UCSD-AML1 (cell line): ENCODE results near the gene KIF11.
A peak's percentile ranks its signal among the peaks of the same experiment; 100 is the strongest.

Experiments used
- DNase-seq: peaks from one replicate; lab custom pipeline; 2025; ENCODE audit not compliant: unreplicated experiment; lab: John Stamatoyannopoulos, UW

The KIF11 gene

DNA sequence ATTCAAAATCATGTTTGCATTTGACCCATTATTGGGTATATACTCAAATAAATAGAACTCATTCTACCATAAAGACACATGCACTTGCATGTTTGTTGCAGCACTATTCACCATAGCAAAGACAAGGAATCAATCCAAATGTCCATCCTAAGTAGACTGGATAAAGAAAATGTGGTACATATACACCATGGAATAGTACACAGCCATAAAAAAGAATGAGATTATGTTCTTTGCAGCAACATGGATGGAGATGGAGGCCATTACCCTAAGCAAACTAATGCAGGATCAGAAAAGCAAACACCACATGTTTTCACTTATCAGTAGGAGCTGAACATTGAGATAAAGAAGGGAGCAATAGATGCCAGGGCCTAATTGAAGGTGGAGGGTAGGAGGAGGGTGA, 84.8 kb downstream of the KIF11 start:
- no peak for DNase-seq

DNA sequence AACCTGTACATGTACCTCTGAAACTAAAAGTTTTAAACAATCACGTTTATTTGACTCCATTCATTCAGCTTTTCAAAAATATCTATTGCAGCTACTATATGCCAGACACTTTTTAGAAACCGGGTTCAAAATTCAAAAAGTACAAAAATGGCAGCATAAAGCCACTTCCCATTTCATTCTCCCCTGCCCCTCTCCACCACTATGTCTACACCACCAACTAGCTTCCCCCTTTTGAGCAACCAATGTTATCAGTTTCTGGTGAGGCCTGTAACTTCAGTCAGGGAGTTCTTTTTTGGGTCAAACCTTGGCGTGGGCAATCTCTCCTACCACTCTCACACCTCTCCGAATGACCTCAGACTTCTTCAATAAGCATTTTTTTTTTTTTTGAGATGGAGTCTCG, 85.3 kb downstream of the KIF11 start:
- no peak for DNase-seq

DNA sequence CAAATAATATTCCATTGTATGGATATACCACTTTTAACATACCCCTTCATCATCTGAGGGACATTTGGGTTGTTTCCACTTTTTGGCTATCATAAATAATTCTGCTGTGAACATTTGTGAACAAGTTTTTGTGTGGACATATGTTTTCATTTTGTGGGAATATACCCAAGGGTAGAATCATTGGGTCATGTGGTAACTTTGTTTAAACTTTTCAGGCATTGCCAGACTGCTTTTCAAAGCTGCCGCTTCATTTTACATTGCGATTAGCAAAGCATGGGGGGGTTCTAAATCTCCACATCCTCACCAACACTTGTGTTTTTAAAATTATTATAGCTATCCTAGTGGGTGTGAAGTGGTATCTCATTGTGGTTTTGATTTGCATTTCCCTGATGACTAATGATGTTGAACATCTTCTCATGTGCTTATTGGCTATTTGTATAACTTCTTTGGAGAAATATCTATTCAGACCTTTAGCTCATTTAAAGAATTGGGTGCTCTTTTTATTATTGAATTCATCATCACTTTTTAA, 88.4 kb downstream of the KIF11 start:
- DNase-seq = no peak

DNA sequence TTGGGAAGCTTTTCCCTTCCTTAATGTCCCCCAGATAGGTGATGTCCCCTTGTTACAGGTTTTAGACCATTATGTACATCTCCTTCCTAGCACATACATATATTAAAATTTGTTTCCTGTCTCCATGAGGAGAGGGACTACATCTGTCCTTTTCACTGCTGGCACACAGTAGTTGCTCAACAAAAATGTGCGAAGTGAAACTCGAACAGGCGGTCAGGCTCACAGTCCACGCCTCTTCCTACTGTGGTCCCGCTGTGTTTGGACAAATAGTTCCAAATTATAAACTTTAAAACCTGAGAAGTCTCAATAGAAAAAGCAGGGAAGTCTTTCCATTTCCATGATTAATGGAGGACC, 95.6 kb downstream of the KIF11 start:
- no peak for DNase-seq

DNA sequence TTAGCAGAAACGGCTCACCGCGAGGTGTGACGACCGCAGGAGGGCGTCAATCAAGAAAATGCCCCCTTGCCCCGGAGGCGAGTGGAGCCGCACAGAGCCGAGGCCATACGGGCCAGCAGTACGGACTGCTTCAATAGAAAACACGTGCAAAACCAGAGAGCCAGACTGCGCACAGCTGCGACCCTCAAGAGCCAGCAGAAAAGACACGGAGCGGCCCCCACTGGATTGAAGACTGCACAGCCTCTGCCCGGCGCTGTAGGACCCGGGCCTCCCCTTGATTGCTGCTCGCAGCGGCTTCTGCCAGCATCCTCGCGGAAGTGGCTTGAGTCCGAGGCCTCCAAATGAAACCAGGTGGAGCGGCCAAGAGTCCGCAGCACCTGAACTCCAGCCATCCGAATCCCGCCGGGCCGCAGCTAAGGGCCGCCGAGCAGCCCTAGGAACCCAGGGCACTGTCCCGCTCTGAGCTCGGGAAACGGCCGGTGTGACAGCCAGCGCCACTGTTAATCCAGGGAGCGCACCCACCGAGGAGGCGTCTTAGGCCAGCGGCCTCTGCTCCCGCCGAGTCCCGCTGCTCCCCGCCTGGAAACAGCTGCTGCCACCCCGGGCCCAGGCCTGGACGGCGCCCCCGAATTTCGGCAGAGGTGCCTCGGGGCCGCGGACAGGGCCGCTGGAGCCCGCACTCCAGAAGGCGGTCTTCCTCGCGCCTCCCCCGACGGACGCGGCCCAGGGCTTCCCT, 96.2 kb downstream of the KIF11 start:
- DNase-seq = peak; percentile 66

DNA sequence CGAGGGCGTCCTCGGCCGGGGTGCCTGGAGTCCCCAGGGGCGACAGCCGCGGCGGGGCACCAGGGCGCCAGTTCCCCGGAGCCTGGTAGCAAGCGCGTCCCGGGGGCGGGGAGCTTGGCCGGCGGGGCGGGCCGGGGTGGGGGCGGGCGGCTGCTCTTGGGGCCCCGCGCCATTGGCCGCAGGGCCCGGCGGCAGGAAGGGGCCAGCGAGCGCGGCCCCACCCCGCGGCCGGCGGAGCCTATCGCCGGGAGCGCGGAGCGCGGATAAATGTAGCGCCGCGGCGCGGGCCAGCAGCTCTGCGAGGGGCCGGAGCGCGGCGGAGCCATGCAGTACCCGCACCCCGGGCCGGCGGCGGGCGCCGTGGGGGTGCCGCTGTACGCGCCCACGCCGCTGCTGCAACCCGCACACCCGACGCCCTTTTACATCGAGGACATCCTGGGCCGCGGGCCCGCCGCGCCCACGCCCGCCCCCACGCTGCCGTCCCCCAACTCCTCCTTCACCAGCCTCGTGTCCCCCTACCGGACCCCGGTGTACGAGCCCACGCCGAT, 96.8 kb downstream of the KIF11 start, which contains the start of gene HHEX:
HHEX (plus strand) TSS at position 293 of the 548 bp plus-strand sequence; CDS start at position 325, 32 bp downstream.
- DNase-seq = peak; percentile 90

DNA sequence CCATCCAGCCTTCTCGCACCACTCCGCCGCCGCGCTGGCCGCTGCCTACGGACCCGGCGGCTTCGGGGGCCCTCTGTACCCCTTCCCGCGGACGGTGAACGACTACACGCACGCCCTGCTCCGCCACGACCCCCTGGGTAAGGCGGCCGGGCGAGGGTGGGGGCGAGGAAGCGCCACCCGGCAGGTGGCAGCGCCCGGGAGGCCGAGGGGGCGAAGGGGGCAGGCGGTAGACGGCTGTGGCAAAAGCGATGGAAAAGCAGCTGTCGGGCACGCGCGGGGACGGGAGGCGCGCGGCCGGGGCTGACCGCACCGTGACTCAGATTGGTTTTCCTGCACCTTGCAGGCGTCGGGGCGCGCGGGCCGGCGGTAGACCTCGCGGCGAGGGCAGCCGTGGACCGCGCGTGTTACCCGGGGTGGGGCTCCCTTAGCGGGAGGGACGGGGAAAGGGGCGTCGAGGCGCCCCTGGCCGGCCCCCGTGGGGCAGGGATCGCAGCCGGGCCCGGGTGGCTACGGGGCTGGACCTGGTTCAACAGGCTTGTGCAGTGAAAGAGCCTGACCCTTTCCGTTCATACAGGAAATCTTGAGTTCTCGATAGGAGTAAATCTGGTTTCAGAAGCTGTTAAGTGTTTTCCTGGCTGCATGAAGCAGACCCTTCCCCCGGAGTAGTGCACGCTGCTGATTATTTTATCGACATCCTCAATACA, 97.4 kb downstream of the KIF11 start:
- DNase-seq = peak; percentile 83

DNA sequence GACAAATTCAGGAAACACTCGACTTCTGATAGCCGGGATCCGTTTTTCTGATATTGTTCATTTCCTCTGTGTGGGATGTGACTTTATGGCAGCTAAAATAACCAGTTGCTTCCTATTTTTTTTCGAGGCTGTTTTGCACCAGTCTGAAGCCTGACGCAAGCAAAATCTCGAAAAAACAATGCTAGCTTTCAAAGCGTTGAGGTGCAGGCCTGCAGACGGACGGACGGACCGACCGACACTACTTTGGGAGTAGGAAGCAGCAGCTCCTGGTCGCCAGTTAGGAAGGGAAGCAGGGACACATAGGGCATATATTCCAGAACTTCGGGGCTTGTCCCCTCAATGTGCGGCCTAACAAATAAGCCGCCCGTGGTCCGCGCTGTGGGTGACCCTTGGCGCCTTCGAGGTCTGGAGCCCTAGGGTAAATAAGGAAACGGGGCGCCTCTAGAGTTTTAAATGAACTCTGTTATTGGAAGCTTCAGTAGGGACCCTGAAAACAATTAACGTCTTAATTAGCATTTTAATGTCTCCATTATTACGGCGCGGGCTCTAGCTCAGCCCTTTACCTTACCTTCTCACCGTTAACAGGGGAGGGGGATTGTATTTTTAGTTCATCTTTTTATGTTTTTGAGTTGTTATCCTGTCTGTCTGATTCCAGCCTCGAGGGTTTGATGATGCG, 98.1 kb downstream of the KIF11 start:
- DNase-seq = peak; percentile 79

DNA sequence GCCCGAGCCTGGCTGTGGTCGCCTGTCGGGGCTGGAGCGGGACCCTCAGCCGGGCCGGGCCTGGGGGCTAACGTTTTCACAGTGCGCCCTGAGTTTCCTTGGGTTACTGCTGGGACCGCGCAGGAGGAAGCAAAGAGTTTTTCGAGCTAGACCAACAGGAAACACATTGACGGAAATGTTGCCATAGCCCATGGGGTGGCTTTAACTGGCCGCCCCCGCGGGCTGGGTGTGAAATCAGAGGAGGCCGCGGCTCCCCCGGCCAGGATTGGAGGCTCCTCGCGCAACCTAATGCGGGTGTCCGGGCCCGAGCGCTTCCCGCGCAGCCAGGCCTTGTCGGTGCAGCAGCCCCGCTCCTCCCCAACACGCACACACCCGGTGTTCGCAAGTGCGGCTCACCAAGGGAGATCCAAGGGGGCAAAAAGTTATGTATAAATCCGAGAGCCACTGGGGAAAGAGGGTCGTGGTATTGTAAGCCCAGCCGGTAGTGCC, 98.7 kb downstream of the KIF11 start:
- peak; percentile 76 for DNase-seq

DNA sequence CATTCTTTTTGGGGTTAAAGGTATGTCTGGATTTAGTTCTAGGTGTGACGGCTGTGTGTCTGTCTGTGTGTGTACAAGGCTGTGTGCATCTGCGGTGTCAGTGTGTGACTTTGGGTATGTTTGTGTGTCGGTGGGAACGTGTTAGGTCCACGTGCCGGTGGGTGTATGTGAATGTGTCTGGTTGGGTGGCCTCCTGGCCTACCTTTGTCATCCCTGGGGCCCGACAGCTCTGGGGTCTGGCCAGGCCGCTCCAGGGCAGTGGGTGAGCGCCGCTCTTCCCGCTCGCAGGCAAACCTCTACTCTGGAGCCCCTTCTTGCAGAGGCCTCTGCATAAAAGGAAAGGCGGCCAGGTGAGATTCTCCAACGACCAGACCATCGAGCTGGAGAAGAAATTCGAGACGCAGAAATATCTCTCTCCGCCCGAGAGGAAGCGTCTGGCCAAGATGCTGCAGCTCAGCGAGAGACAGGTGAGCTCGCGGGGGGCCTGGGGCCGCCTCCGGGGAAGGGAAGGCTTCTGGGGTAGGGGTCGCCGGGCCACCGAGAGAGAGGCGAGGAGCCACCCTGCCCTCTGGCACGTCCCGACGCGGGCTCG, 99.2 kb downstream of the KIF11 start:
- DNase-seq = no peak

DNA sequence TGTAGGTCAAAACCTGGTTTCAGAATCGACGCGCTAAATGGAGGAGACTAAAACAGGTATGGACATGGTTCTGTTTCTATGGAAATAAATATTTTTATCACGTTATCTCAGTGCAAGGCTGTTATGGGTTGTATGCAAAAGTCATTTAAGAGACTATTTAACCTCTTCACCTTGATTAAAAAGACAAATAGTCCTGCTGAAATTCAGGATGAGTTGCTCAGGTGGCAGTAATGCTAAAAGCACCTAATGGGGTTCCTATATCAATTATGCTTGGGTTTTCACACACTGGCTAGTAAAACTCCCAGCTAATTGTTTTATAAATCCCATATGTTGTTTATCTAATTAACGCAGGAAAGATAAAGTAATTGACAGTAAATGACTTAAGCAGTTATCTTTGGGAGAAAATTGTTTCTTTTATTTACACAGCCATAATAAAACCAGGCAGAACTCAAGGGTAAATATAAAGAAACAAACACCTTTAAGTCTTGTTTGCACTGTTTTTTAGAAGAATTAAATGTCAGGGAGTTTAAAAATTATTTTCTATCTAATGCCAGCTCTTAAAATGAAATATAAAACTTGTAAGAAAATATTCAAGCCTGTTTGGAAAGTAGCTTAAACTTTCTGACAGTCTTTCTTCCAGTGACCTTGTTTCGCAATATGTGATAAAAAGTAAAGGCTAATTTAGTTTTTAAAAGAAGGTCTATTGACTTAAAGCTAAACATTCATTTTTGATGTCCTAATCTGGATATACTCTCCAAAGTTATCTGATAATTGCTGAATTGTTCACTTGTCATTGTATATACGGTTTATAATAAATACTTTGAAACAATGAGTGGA, 100.0 kb downstream of the KIF11 start:
- DNase-seq = no peak

DNA sequence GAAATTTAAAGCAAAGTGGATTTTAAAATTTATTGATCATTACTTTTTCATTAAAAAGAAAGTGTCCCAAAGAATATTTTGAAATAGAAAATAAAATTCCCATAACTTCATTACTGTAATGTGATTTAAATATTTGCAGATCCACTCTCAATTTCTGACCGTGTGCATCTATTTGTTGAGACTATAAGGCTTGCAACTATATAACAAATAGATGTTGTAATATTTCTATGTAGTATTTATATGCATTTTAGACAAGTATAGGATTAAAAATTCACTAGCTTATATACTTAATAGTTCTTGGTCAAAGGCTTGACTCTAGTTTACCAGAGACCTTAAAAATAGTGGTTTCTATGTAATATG, 100.6 kb downstream of the KIF11 start:
- no peak for DNase-seq

DNA sequence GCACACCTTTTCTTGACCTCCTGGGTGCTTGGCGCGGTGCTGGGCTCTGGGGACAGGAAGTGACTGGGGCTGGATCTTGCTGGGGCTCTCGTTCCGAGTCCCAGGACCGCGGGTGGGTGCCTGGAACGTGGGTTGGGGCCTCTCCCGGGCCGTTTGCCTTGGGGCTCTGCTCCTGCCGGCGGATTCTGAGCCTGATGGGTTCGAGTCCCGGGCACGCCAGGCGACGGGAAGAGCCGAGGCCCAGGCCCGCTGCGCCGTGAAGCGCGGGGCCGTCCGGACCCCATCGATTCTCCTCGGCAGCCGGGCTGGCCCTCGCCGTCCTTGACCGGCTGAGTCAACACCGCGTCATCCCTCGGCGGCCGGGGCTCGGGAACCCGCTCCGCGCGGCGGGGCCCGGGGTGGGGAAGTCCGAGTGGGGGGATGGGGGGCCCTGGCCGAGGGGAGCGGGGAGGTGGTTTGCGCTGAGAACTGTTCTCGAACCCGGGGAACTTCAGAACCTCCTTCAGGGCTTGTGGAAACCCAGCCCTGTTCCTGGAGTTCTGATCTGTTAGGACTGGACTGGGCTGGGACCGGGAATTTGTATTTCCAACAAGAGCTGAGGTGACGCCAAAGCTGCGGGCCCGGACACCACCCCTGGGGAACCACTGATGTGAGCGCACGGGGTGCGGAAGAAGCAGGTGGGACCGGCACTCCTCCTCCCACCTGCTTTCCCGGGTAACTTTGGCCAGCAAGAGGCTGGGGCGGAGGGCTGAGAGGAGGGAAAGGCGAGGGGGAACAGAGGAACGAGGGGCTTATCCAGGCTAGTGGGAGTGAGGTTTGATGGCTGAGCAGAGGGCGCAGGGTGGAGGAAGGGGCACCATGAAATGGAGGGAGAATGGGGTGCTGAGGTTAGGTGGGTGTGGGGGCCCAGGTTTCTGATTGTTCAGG, 103.0 kb downstream of the KIF11 start:
- DNase-seq = no peak

DNA sequence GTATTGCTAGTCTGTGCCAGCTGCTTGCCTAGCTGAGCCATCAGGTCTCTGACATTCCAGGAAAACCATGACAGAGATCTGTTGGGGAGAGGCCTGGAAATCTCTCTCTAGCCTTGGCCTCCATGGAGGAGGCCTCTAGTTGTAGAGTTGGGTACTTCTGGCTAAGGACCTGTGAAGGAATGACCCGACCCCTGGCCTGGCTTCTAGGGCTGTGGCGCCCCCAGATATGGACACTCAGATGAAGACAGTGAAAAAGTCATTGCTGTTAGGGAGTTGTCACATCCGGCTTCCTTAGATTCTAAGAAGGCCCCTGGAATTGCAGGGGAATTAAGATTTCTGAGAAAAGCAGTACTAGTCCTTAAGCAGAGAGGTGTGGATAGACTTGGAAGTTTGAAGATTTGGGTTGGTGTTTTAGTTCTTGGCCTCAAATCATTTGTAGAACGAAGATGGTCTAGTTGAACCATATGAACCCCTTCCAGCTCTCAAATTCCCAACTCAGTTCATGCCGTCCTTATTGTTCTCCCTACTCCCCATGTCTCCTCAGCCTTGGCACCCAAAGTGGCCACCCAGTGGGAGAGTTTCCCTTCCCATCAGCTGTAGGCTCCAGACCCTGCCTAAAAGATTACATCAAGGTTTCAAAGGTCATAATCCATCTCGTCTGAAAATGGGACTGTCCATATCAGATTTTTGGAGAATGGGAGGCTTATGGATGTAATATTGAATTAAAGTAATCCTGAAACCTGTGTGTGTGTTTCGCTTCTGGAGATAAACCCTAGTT, 103.9 kb downstream of the KIF11 start:
- no peak for DNase-seq

DNA sequence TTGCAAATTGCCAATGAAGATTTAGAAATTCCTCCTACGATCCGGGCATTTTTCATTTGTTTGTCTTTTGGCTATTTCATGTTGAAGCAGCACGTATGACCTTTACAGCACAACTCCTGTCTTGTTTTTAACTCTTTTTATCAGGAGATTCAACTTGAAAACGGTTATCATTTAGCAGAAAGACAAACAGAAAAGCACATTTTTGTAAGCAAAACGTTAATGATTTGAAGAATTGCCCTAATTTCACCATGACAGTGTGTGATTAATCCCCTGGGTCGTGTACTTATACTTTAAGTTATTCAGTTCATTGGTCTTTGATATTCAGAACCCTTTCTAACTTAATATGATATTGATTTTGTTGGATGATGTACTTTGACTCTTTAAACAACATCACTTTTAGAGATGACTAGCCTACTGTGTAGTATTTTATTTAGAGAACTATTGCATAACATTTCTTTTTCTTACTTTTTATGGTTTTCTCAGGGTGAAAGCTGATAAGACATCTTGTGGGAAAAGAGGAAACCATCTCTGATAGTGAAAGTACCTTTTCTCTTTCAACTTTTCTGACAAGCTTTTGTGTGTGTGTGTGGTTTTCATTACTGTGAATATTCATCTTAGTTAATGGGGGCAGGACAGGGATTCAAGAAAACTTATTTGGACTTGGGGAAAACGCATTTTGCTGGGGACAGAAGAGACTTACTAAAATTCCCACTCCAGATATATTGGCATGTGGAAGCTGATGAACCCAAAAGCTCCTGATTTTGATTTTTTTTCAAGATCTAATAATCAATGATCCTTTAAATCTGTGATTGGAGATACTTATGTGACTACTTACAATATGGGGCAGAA, 105.0 kb downstream of the KIF11 start:
- DNase-seq = no peak

DNA sequence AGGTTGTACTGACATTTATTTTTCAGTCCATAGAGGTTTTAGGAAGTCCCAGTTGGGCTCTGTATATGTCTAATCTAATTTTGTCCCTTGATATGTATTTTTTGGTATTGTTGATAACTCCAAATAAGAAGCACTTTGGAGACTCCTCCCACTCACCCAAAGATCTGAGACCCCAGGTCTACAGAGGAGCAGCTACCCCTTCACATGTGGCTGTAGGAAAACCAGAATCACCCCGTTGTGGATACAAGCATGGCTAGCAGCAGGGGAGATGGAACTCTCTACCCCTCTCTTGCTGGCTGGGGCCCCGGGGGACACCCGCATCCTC, 106.2 kb downstream of the KIF11 start:
- DNase-seq = no peak

DNA sequence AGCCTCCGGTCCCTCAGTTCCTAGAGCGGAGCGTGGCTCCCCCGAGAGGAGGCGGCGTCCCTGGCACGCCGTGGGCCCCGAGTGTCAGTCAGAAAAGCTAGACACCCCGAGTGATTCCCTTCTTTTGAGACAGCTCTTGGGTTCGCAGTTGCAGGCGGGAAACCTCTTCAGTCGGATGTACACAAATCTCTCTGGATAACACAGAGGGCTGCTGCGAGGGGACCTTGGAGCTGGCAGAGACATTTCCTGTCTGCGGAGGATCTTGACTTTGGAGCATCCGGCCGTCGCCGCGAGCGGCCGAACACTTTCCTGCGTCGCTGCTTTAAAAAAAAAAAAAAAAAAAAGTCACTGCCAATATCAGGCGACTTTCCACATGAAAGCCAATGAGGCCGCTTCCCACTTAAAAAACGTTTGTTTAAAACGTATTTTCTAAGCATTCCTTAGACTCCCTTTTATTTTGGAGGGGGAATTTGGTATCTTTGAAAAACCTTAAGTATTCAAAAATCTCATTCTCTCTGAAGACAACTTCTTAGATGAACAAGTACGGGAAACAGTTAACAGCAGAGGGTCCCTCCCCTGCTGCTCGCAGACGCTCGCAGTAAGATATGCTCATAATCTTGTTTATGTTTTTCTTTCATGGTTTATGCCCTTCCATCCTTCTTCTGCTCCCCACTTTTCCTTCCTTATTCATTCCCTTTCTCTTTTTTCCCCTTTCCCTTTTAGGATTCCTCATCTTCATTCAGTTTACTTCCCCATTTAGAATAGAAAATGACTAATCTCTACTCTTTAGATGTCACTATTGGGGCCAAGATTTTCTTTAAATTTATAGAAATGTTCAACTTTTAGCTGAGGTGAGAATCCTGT, 106.8 kb downstream of the KIF11 start:
- peak; percentile 80 for DNase-seq
